Measurements from ENCODE around the gene CDK14.
"Not testable (repeated sequence)": the region's sequence is repeated elsewhere in the genome, so short reads cannot be mapped to it uniquely, and the experiment has no call there.

Gene CDK14

DNA sequence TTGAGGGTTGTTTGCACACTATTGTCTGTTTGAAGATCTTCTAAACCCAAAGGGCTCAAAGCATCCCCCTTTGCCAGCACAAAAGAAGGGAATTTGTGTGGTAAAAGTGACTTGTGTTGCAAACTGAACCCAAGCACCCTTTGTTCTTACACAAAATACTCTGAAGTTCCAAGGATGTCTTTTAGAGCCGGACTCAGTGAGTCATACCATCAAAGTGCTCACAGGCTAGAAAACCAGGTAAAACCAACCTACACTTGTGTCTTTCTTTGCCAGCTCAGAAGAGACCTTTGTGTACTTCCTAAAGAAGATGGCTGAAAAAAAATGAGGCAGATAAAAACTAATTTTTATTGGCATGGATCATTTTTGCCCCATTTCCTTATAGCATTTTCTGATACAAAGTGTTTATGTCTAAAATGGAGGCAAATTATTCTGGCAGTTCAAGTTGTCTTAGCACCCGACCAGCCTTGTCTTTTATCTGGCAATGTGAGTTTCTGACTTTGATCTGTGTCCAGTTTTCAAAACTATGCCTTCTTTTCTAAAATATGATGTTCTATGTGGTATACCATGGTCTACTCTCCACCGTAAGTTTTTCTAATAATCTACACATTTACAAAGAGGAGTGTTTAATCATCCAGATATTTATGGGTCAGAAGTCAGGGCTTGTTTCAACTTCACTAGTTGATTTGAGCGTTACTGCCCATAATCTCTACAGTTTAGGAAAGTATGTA lies 539.7 kb downstream of the CDK14 start:
- DNase-seq, result no peak

DNA sequence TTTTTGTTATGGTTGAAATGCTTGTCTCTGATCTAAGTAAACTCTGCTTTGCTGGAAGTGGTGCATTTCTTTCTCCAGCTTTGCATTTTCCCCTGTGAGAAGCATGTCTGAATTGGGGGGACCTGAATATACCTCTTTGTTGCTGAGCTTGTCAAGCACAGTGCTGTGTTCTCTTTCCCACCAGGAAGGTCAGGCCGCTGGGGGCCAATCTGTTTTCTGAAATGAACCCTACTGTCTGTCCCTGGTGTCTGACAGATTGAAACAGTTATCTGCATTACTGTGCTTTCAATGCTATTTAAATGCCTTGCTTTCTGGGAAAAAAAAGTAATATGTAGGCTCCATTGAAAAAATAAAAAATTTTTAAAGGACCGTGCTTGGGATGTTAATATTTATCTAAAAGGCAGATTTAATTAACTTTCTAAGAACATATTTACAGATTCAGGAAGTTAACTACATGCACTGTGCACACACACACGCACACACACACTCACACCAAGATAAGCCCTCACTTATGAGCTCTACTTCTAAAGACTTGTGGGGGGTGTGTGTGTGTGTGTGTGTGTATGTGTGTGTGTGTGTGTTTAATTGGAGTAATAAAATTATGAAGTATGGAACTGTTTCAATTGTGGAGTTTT lies 541.1 kb downstream of the CDK14 start:
- DNase-seq, result no peak

DNA sequence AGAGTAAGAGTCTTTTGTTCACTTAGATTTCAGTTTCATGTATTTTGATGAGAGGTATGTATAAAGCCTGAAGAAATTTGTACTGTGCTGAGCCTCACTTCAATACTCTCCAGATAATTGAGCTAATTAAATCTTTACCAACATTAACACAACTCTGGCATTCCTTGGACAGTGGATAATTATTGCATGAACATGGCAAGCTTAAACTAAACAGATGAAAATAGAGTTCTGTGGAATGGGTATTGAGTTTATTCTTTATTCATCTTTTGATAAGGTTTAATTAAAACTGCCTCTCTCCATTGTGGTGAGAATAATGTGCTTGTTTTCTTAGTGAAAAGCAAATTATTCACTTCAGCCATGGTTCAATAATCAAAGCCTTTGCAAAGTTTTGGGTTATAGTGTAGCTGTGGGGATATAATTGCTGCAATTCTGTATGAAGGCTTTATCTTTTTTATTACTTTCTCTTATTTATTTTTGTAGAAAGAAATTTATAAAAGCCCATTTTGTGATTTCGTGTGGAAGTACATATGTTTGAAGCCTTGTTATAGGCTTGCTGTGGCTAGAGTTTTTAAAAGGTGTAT lies 541.8 kb downstream of the CDK14 start:
- DNase-seq, result no peak

DNA sequence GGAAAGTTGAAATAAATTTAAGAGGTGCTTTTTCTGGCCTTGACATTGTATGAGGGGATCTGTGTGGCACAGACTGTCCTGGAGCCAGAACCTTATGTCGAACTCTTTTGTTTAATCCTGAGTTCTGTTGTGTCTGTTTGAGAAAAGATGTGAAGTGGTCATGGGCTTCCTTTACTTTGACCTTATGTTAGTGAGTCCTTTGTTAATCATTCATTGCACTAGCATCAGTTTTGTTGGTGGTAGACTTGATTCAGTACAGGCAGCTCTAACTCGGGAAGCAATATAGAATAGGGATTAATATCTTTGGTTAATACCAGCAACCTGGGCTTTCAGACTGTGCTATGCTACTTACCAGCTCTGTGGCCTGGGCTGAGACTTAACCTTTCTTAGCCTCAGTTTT lies 544.2 kb downstream of the CDK14 start:
- no peak for DNase-seq

DNA sequence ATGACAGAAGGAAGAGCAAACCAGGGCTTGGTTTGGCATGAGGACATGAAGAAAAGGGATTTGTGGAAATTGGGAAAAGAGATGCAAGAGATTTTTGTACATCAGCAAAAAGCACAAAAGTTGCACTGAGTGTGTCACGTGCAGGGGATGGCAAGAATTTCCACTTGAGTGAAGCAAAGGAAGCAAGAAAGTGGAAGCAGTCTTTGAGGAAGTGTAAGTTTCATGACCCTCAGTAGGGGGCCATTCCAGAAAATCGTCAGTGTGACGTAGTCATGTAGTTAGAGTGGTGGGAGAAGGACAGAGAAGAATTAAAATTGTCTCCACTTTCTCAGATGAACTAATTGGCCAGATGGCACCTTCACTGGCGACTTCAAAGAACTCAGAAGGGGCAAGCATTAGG lies 544.9 kb downstream of the CDK14 start:
- peak; percentile 67 for DNase-seq

DNA sequence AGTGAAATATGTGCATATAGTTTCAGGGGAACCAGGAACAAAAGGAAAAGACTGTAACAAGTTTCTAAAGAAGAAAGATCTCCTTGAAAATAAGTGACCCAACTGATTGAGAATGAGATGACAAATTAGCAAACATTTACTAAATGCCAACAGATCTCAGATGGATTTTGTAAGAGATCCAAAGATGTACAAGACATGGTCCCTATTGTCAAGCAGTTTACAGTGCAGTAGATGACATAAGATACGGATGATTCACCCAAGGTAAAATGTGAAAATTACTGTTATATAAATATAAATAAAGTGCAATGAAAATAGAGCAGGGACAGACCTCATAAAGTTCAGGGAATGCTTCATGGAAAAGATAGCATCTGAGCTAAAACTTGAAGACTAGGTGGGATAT lies 546.6 kb downstream of the CDK14 start:
- no peak for DNase-seq

DNA sequence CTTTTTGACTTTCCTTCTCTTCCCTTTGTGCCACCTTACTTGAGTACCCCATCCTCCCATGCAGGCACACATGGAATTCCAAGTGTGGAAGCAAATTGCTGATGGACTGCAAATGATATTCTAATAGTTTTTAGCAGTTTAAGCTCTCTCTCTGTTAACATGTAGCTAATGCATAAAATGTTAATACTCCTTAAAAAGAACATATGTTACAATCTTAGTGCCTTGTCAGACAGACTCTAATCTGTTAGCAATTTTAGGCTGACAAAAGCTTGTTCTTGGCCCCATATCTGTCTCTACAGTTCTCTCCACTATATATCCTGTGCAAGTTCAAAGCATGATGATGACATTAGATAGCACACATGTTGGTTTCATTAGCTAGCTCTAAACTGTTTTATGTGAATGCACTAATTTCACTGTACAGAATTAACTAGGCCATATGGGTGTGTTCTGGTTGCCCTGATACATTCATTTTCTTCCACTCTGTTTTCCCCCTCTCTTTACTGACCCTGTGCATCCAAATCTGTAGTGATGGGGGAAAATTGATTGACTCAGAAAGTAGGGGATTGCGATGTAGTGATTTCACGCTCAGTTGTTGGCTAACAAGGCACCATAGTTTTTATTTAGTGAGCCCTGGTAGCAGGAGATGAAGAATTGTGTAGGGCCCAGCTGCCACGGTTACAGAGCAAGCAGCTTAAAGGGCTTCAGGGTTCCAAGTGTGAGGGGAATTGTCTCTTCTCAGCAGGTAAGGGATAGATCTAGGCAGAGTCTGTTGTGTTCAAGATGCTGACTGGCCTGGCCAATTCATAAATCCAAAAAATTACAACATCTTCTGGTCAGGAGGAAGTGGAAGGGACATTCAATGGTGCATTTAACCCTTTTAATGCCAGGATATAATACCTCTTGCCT lies 553.5 kb downstream of the CDK14 start:
- no peak for DNase-seq

DNA sequence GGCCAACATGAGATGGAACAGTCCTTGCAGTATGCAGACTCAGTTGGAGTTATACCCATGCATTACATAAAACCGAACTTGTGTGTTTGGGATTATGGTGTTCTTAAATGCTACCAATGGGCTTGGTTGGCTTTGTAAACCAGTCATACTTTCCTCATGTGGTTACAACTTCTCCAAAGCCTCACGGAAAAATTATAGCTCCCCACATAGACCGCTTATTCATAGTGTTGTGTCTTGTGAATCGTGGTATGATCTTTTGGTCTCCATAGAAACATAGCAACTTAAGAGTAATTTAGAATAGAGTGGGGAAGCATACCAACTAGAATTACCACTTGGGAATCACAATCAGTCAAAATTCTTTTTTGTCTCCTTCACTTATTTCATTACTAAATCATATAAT lies 555.8 kb downstream of the CDK14 start:
- peak; percentile 76 for DNase-seq

DNA sequence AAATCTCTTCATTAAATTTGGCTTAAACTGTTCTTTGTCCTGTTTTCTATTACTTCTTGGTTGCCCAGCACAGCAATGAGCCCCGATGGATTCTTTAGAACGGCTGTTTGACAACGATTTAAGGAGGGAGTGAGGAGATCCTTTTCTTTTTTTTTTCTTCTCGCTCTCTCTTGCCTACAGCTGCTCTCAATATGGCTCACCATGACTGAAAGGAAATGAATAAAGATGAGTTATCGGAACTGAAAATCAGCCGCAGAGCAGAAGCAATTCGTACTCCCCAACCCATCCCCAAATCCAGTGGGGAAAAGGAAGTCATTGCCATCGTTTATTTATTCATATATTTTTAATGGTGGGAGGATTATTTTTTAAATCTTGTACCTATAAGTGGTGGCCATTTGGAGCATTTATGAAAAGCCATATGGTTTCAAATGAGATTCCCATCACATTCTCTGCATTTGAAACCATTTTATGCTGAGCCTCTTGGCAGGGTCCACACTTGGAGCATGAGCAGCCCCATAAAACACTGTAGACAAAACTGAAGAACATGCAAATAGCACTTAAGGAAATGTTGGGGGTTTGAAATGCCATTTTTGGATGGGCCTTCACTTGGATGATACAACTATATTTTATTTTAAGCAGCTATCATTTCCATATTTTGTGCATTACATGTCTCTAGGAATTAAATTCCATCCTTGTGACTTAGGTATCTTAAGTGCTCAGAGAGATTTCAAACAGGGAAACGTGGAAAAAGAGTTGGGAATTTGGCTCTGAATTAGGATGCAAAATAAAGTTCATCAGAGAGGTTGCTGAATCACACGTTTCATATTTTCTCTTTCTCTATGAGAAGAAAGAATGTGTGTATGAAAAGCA lies 560.4 kb downstream of the CDK14 start:
- no peak for DNase-seq

DNA sequence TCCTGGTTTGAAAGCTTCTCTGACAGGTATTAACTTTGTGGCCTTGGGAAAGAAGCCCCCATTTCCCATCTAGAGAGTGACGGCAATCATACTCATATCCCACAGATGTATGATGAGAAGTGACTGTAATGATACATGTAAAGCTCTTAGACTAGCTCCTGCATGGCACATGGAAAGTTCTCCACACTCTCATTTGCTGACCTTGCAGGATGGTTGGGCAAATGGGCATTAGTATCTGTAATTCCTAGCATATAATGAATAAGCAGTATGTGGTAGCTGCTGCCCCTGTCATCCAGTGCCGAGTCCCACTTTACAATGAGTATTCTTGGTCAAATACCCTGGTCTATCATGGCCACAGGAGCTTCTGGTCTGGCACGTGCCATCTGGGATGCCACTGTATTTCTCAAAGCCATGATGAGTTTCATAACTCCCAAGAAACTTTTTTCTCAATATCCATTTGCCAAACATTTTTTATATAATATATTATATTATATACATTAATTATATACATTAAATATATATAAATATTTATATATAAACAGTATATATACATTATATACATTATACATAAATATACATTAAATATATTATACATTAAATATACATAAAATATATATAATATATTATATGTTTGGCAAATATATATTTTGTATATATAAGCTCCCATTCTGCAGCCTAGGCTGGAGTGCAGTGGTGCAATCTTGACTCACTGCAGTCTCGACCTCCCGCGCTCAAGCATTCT lies 561.6 kb downstream of the CDK14 start:
- DNase-seq, result no peak

DNA sequence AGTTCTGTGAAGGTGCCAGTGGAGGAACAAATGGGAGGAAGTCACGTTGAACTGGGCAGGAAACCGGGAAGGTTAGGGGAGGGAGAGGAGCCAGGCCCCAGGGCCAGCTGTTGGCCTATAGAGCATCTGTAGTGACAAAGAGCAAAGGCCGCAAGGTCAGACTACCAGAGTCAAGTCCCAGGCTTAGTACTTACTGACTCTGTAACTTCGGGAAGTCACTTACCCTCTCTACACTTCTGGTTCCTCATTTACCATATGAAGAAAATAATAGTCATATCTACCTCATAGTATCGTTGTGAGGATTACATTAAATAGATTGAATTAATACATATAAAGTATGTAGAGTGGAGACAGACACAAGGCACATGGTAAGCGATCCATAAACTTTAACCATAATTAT lies 566.3 kb downstream of the CDK14 start:
- peak; percentile 81 for DNase-seq

DNA sequence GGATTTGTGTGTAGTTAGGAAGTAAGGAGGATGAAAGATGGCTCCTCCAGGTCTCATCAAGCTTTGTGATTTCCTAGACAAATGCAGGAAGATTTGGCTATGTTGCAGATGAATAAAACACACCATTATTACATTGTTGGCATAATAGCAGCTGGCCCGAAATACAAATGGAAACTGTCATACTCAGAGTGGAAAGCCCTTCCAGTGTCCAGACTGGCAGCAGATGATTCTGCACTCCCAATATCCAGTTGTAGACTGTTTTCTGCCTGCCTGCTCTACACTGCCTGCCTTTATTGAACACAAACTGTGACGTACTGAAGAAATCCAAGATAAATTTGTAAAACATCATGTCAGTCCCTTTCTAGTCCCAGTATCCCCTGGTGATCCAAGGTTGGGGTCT lies 568.4 kb downstream of the CDK14 start:
- no peak for DNase-seq

DNA sequence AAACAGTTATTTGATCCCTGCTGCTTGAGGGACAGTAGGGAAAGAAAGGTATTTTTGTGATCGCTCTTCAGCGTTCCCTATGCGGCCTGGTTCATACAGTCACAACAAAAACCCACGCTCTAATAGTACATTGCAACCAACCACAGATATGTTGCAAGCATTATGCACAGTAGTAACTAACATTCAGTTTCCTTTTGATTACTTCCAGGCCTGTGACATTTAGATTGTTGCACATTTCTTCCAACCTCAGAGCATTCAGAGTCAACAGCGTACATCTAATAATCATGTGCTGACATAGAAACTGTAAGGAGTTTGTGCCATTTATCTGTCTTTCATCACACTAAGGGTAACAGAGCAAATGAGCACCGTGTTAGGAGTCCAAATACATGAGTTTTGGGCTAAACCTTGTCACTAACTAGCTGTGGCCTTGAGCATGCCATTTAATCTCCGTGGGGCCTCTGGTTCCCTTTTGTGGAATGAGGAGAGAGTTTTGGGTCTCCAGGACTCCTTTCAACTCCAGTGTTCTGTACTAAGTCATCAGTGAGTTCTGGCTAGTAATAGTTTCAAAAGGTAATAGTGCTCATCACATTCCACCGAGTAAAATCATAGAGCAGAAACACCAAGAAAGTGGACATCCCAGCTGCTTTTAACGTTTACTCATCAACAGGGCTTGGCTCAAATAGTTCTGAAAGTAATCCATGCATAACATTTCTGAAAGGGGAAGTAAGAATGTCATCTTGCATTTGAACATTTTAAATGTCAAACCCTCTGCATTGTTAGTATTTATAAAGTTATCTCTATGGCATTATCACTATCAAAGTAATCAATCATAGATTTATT lies 569.1 kb downstream of the CDK14 start:
- DNase-seq, result peak; percentile 77

DNA sequence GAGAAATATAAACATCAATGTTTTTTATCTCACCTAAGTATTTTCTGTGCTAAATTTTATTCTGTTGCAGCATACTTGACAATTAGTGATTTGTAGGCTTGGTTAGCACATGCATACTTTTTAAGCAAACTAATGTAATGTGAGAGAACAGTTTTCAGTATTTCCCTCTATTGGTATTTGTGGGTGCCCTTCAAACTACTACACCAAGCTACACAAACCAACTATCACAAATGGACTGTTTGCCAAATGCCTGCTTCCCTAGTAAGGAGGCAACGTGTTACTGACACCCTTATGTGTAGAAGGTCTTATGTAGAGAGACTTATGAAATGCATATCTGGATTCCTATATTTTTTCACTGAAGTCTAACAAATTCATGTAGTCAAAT lies 569.7 kb downstream of the CDK14 start:
- no peak for DNase-seq

DNA sequence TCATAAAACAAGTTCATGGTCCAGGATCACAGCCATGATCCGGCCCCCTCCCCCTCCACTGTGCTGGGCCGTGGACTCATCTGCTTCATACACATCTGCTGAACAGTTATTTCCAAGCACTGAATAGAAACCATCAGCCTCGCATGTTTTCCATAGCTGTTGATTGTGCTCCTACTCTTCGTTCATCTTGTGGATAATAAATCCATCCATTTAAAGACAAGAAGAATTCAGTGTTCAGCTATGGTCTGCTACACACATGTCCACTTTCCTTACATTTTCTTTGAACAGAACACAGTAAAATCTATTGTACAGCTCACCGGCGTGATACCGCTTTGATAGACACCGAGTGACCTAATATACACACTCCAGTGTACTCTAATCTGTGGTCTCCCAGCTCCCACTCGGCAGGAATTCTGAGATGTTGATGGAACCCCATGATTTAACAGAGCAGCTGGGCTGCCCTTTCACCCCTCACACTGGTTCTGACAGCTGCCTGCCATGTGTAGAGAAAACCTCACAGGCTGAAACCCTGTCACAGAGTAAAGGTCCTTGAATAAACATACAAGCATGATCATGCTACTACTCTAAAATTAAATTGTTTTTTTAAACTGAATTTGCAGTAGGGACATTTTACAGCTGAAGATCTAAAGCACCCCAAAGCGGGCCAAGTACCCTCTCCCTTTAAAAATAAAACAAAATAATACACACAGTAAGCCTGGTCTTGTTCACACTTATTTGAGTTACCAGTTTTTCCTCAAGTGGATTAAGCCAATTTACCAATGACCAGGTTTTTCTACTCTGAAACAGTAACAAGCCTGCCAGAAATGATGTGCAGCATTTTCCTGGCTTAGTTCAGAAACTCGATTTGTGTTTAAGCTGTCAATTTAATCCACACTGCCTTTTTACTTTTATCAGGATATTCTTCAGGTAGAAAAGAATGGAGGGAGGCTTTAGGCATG lies 573.0 kb downstream of the CDK14 start:
- no peak for DNase-seq

DNA sequence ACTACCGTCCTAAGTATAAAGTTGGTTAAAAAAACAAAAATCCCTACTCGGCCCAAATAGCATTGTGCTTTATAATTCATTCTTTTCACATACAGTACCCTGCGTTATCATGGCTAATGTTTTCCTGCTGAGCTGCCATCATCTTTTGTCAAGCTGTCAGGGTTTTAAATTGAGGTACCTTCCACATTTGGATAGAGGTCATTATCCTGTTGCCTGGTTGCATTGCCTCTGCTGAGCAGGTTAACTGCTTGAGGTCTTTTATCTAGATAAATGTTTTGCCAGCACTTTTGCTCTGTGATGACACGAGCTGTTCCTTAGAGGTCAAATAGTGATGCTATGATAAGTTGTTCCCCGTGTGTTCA lies 573.7 kb downstream of the CDK14 start:
- DNase-seq, result no peak

DNA sequence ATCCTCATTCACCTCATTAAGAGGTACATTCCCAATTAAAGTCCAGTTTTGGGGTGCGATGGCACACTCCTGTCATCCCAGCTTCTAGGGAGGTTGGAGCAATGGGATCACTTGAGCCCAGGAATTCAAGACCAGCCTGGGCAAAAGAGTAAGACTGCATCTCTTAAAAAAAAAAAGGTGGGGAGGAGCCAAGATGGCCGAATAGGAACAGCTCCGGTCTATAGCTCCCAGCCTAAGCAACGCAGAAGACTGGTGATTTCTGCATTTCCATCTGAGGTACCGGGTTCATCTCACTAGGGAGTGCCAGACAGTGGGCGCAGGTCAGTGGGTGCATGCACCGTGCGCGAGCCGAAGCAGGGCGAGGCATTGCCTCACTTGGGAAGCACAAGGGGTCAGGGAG lies 577.1 kb downstream of the CDK14 start:
- not testable (repeated sequence) for DNase-seq

DNA sequence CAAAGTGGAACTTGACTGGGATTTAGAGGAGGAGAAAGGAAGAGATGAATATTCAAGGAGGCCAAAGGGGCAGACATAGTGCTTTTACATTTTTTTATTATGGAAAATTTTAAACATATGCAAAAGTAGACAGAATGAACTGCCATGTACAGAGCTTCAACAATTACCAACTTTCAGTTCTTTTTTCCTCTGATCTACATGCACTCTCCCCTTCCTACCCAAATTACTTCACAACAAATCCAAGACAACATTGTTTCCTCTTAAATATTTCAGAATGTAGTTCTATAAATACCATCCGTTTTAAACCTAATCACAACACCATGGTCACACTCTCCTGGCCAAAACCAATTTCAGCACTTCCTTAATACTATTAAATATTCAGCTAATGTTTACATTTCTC lies 584.6 kb downstream of the CDK14 start:
- DNase-seq, result peak; percentile 72

DNA sequence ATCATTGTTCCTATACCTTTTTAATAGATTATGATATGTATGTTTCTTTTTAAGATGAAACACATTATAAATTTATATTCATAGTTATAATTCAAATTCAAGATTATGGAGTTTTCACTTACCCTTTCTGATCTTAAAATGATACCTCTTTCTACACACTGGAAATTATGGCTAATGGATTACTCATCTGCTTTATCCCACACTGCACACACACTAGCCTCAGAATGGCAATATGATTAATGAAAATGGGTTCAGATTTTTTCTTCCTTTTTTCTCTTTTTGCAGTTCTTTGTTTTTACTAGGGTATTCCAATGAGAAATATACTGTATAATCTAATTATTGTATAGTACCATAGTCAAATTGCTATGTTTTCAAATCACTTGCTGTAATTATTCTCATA lies 585.8 kb downstream of the CDK14 start:
- DNase-seq, result no peak

All from MV-4-11 (cell line).